ENCODE measurements around the gene FTL. TPM values are rescaled to one million over a fixed set of nuclear protein-coding genes. Genes with fewer than 3 reads are reported as not detected.

Gene FTL
- total RNA-seq, 2 experiments from 2014 or later, result 1,110 to 1,123 TPM

- H3K36me3 Mint-ChIP-seq (ENCODE audit: low read depth), result peaks cover 56% of the 10 kb centered on the region
- POLR2A ChIA-PET, result interaction anchor here (0.7 to 2.2 kb wide), 8 partner anchors 8 to 87 kb away, joined by 3 to 9 read pairs (median 4); partner anchors contain the start of gene NUCB1
- CTCF ChIA-PET, result interaction anchor here (0.5 kb wide), 1 partner anchor 120 kb away, joined by 3 read pairs; no protein-coding TSS in a partner anchor
- H3K9me3 Mint-ChIP-seq, result no peaks in the 10 kb centered on the region
- no peaks in the 10 kb centered on the region for H3K27me3 Mint-ChIP-seq
- peak; percentile 60 for DNase-seq
- H3K4me1 Mint-ChIP-seq, result peaks cover 85% of the 10 kb centered on the region
- peak overlapping the region; percentile 61 for H3K4me3 Mint-ChIP-seq
- H3K27ac Mint-ChIP-seq, result peak overlapping the region; percentile 94
These were observed 2.9 kb upstream of the FTL start for GRCh38 chr19:48962029-48962848.

- DNase-seq, result no peak
- peak overlapping the region; percentile 61 for H3K4me3 Mint-ChIP-seq
- ChIA-PET POLR2A (interaction anchor here (1.0 to 2.2 kb wide), 4 partner anchors 9 to 63 kb away, joined by 3 to 9 read pairs (median 4); partner anchors contain the start of gene NUCB1), CTCF (no interaction called here)
- H3K27ac Mint-ChIP-seq, result peak overlapping the region; percentile 94
- no peaks in the 10 kb centered on the region for H3K9me3 Mint-ChIP-seq
- H3K36me3 Mint-ChIP-seq (ENCODE audit: low read depth), result peaks cover 56% of the 10 kb centered on the region
- H3K4me1 Mint-ChIP-seq, result peaks cover 84% of the 10 kb centered on the region
- no peaks in the 10 kb centered on the region for H3K27me3 Mint-ChIP-seq
These were observed 2.3 kb upstream of the FTL start for GRCh38 chr19:48962849-48963165.

GRCh38 chr19:48963371-48964204 is 1.5 kb upstream of the FTL start:
- peak overlapping the region; percentile 92 for H3K4me3 Mint-ChIP-seq
- no peaks in the 10 kb centered on the region for H3K27me3 Mint-ChIP-seq
- POLR2A ChIA-PET, result interaction anchor here (0.8 to 4.8 kb wide), 8 partner anchors 10 to 104 kb away, joined by 3 to 53 read pairs (median 10); partner anchors contain the start of genes BAX, GYS1, NUCB1 and PPP1R15A
- CTCF ChIA-PET, result interaction anchor here (1.0 to 2.6 kb wide), 2 partner anchors 30 to 64 kb away, joined by 3 to 16 read pairs; partner anchors contain the start of genes GYS1, NUCB1 and RUVBL2
- no peaks in the 10 kb centered on the region for H3K9me3 Mint-ChIP-seq
- peak overlapping the region; percentile 94 for H3K27ac Mint-ChIP-seq
- DNase-seq, result peak; percentile 74
- peaks cover 84% of the 10 kb centered on the region for H3K4me1 Mint-ChIP-seq
- H3K36me3 Mint-ChIP-seq (ENCODE audit: low read depth), result peaks cover 56% of the 10 kb centered on the region

GRCh38 chr19:48964205-48965039 is 687 bp upstream of the FTL start:
- Mint-ChIP-seq H3K27ac (peak overlapping the region; percentile 94), H3K4me3 (peak overlapping the region; percentile 92), H3K36me3 (ENCODE audit: low read depth) (peaks cover 57% of the 10 kb centered on the region), H3K9me3 (no peaks in the 10 kb centered on the region), H3K27me3 (no peaks in the 10 kb centered on the region), H3K4me1 (peaks cover 77% of the 10 kb centered on the region)
- ChIA-PET CTCF (interaction anchor here (1.0 to 2.6 kb wide), 3 partner anchors 29 to 93 kb away, joined by 3 to 16 read pairs (median 5); partner anchors contain the start of genes GYS1, NUCB1, PPP1R15A and RUVBL2), POLR2A (interaction anchor here (0.7 to 4.8 kb wide), 11 partner anchors 9 to 244 kb away, joined by 3 to 53 read pairs (median 10); partner anchors contain the start of genes BAX, GYS1, NUCB1 and PPP1R15A)
- DNase-seq, result no peak

- Mint-ChIP-seq H3K27ac (peak overlapping the region; percentile 94), H3K4me3 (peak overlapping the region; percentile 92), H3K4me1 (peaks cover 70% of the 10 kb centered on the region), H3K27me3 (no peaks in the 10 kb centered on the region), H3K36me3 (ENCODE audit: low read depth) (peaks cover 59% of the 10 kb centered on the region), H3K9me3 (no peaks in the 10 kb centered on the region)
- ChIA-PET CTCF (interaction anchor here (0.9 to 3.6 kb wide), 10 partner anchors 12 to 178 kb away, joined by 3 to 28 read pairs (median 4); partner anchors contain the start of genes BAX, GYS1, PPP1R15A and RUVBL2), POLR2A (interaction anchor here (0.8 to 4.8 kb wide), 12 partner anchors 9 to 603 kb away, joined by 3 to 53 read pairs (median 4); partner anchors contain the start of genes BAX, CA11, GYS1 and NUCB1)
- DNase-seq, result peak; percentile 92
These were observed 864 bp downstream of the FTL start for GRCh38 chr19:48965806-48966540.

- H3K27ac Mint-ChIP-seq, result peak overlapping the region; percentile 94
- H3K4me1 Mint-ChIP-seq, result peaks cover 64% of the 10 kb centered on the region
- H3K9me3 Mint-ChIP-seq, result no peaks in the 10 kb centered on the region
- POLR2A ChIA-PET, result interaction anchor here (0.8 to 4.8 kb wide), 14 partner anchors 9 to 321 kb away, joined by 3 to 53 read pairs (median 6); partner anchors contain the start of genes BAX, CA11, GYS1 and NUCB1
- peak overlapping the region; percentile 92 for H3K4me3 Mint-ChIP-seq
- H3K36me3 Mint-ChIP-seq (ENCODE audit: low read depth), result peaks cover 56% of the 10 kb centered on the region
- no peak for DNase-seq
- CTCF ChIA-PET, result interaction anchor here (0.9 to 3.6 kb wide), 9 partner anchors 13 to 179 kb away, joined by 4 to 28 read pairs (median 5); partner anchors contain the start of genes BAX, GYS1, PPP1R15A and RUVBL2
- H3K27me3 Mint-ChIP-seq, result no peaks in the 10 kb centered on the region
These were observed 1.6 kb downstream of the FTL start for GRCh38 chr19:48966541-48967345.

GRCh38 chr19:48967346-48968178 is 2.5 kb downstream of the FTL start:
- Mint-ChIP-seq H3K27ac (no peak overlapping the region), H3K9me3 (no peaks in the 10 kb centered on the region), H3K36me3 (ENCODE audit: low read depth) (peaks cover 49% of the 10 kb centered on the region), H3K4me1 (peaks cover 56% of the 10 kb centered on the region), H3K27me3 (no peaks in the 10 kb centered on the region), H3K4me3 (peak overlapping the region; percentile 92)
- POLR2A ChIA-PET, result interaction anchor here (1.1 to 4.8 kb wide), 5 partner anchors 9 to 95 kb away, joined by 3 to 31 read pairs (median 9); partner anchors contain the start of genes GYS1, NUCB1, PPP1R15A and RUVBL2
- no peak for DNase-seq
- CTCF ChIA-PET, result interaction anchor here (1.2 to 3.6 kb wide), 5 partner anchors 26 to 180 kb away, joined by 4 to 28 read pairs (median 5); partner anchors contain the start of genes GYS1 and RUVBL2

GRCh38 chr19:48968179-48968661 is 3.1 kb downstream of the FTL start:
- POLR2A ChIA-PET, result interaction anchor here (1.1 to 4.8 kb wide), 5 partner anchors 9 to 96 kb away, joined by 3 to 31 read pairs (median 9); partner anchors contain the start of genes GYS1, NUCB1, PPP1R15A and RUVBL2
- Mint-ChIP-seq H3K4me3 (no peak overlapping the region), H3K36me3 (ENCODE audit: low read depth) (peaks cover 53% of the 10 kb centered on the region), H3K9me3 (no peaks in the 10 kb centered on the region), H3K27me3 (no peaks in the 10 kb centered on the region), H3K4me1 (peaks cover 49% of the 10 kb centered on the region), H3K27ac (peak overlapping the region; percentile 11)
- CTCF ChIA-PET, result interaction anchor here (1.2 to 3.6 kb wide), 3 partner anchors 26 to 173 kb away, joined by 4 to 28 read pairs (median 5); partner anchors contain the start of genes GYS1 and RUVBL2
- DNase-seq, result no peak

GRCh38 chr19:48968813-48969218 is 3.7 kb downstream of the FTL start:
- Mint-ChIP-seq H3K36me3 (ENCODE audit: low read depth) (peaks cover 53% of the 10 kb centered on the region), H3K9me3 (no peaks in the 10 kb centered on the region), H3K4me3 (no peak overlapping the region), H3K27me3 (no peaks in the 10 kb centered on the region), H3K4me1 (peaks cover 44% of the 10 kb centered on the region), H3K27ac (no peak overlapping the region)
- ChIA-PET POLR2A (interaction anchor here (0.8 to 2.0 kb wide), 2 partner anchors 24 to 96 kb away, joined by 4 read pairs; partner anchors contain the start of genes GYS1 and PPP1R15A), CTCF (interaction anchor here (3.6 kb wide), 1 partner anchor 25 kb away, joined by 28 read pairs; the partner anchor contains the start of genes GYS1 and RUVBL2)
- no peak for DNase-seq

Data from activated CD4-positive, alpha-beta memory T cell treated with anti-CD3 and anti-CD28 coated beads, Interleukin-2, amount 10 ng/mL, durations not matched to agents 7 days and 5 days (primary cell).